GM19438 (cell line): ENCODE measurements around the gene SSB.
"Not testable (repeated sequence)": the region's sequence is repeated elsewhere in the genome, so short reads cannot be mapped to it uniquely, and the experiment has no call there.

Experiments
- ATAC-seq: cut with Tn5 transposase; IDR thresholded peaks from one replicate; pipeline ENCODE4 v1.9.1; 2021; ENCODE audit warnings: low read depth; ENCODE audit not compliant: unreplicated experiment

SSB gene

DNA sequence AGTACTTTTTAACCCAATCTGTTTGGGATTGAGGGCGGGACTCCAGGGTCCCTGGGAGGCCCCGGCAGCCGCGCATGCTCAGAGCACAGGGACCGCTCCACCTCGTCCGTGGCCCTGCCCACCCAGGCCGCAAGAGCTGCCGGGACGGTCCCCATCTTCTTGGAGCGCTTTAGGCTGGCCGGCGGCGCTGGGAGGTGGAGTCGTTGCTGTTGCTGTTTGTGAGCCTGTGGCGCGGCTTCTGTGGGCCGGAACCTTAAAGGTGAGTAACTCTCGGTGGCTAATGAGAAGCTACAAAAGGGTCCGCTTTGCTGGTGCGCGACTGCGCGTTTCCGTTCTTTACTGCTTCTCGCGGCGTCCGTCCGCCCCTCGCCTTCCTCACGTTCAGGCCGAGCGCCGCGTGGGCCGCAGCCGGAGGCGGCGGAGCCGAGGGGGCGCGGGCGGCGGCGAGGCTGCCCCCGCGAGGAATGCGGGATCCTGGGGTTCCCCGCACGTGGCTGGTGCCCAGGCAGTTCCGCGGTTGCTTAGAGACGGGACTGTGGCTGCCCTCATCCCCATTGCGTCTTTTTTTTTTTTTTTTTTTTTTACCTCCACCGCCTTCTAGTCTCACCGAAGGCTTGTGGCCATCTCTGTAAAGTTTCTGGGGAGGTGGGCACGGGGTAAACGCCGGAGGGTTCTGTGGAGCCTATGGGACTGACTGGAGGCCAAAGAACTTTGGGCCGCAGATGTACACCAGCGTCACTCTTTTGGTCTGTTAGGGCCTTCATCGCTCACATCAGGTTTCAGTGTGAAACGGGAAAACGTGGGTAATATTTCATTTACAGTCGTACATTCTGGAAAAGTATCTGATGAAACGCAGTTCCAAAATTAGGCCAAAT, at the start of gene SSB:
Gene SSB, plus strand, starts transcription at position 154 of the 875 bp plus-strand sequence. CDS start 2,090 bp downstream, outside the sequence.
- ATAC-seq: peak; percentile 96

DNA sequence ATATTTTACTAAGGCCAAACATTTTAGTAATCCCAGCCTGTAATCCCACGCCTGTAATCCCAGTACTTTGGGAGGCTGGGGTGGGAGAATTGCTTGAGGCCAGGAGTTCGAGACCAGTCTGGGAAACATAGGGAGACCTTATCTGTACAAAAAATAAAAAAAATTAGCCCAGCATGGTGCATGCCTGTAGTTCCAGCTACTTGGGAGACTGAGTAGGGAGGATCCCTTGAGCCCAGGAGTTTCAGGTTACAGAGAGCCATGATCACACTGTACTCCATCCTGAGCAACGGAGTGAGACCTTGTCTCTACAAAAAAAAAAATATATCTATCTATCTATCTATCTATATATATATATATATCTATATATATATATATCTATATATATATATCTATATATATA, 45.9 kb upstream of the SSB start:
- ATAC-seq: no peak

DNA sequence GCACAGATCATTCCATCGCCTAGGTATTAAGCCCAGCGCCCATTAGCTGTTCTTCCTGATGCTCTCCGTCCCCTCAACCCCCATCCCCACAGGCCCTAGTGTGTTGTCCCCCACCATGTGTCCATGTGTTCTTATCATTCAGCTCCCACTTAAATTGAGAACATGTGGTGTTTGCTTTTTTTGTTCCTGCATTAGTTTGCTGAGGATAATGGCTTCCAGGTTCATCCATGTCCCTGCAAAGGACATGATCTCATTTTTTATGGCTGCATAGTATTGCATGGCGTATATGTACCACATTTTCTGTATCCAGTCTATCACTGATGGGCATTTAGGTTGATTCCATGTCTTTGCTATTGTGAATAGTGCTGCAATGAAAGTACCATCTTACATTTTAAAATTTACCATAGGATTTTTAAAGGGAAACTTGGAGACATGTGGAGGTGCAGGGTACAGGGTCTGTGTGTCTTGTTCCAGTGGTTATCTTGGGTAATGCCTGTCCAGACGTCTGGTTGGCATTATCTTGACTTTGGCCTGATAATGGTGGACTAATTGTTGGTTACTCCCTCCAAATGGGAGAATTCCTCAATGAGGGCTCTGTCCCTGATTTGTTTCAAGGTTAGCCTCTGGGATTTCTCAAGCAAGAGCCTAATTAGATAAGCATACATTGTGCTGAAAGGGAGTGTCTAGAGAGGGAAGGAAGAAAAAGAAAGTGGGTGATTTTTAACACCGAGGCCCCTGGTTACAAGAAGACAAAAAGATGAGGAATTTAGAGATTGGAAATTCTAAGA, 43.4 kb upstream of the SSB start:
- no peak for ATAC-seq

DNA sequence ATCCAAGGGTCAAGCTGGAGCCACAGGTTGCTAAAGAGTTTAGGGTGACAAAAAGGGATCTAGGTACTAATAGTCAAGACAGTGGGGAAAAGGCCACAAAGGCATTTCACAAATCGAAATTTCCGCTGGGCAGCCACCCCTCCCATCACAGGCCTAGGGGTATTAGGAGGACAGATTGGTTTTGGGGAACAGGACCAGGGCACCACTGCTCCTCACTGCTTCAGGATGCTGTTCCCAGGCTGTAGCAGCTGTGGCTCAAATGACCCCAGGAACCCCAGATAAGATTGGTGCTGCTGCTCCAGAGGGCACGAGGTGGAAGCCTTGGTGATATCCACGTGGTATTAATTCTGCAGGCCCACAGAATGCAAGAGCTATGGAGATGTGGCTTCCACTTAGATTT, 42.3 kb upstream of the SSB start:
- no peak for ATAC-seq

DNA sequence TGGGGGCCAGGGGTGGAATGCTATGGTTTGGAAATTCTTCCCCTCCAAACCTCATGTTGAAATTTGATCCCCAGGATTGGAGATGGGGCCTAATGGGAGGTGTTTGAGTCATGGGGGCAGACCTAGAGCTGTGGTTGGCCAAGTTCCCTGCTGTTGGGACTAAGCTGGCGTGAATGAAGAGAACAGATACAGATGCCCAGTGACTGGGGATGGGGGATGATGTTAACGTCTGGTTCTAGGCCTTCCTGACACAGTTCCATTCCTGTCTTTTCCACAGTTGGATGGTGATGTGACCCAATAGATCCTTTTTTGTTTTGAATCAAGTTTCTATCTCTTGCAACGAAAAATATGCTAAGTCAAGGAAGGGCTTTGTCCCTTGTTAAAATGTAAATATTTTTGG, 41.3 kb upstream of the SSB start:
- no peak for ATAC-seq

DNA sequence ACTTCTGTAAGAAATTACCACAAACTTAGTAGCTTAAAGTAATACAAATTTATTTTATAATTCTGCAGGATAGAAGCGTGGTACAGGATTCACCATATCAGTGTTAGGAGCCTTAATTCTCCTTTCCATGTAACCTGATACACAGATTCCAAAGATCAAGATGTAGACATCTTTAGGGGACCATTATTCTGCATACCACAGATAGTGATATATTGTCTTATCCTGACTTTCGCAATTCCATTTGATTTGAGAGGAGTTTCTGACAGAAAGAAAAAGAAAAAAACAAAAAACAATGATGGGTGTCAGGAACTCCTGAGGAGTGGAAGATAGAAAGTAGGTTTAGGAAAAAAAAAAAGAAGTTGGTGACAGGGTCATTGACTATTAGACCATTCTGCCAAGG, 40.9 kb upstream of the SSB start:
- no peak for ATAC-seq

DNA sequence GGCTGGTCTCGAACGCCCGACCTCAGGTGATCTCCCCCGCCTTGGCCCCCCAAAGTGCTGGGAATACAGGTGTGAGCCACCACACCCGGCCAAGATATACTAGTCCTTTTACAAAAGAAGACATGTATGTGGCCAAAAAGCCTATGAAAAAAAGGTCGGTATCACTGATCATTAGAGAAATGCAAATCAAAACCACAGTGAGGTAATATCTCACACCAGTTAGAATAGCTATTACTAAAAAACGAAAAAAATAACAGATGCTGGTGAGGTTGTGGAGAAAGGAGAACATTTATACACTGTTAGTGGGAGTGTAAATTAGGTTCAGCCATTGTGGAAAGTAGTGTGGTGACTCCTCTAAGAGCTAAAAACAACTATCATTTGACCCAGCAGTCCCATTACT, 38.7 kb upstream of the SSB start:
- ATAC-seq: no peak

DNA sequence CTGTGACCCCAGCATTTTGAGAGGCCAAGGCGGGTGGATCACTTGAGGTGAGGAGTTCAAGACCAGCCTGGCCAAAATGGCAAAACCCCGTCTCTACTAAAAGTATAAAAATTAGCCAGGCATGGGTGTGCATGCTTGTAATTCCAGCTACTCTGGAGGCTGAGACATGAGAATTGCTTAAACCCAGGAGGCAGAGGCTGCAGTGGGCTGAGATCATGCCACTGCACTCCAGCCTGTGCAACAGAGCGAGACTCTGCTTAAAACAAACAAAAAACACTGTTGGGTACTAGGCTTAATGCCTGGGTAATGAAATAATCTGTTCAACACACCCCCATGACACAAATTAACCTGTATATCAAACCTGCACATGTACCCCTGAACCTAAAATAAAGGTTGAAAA, 37.9 kb upstream of the SSB start:
- ATAC-seq: not testable (repeated sequence)

DNA sequence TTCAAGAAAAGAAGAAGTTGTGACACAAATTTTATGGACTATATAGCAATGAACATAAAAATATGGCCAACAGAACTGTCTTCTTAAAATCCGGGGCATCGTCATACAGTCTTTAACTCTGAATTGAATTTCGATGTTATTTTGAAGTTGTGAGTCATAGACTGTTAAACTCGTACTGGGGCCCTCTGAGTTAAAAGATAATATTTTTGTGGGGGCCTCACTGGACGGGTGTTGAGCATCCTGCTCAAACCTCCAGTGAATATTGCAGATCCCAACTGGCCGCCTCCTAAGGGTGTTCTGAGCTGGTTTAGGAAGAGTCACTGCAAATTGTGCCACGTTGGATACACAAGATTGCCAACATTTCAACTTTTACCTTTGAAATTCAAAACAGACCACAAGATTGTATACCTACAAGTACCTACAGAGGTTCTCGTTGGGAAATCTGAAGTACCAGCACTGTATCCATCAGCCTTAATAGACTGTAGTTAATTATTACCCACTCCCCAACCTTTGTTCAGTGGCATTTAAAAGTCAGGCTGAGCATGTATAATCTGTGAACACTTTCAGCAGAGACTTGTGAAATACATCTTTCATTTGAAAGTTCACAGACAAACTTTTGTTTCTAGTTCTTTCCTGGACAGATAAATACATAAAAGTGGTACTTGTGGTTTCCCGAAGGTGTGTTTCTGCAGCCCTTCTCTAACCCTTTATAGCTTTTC, 37.3 kb upstream of the SSB start:
- no peak for ATAC-seq

DNA sequence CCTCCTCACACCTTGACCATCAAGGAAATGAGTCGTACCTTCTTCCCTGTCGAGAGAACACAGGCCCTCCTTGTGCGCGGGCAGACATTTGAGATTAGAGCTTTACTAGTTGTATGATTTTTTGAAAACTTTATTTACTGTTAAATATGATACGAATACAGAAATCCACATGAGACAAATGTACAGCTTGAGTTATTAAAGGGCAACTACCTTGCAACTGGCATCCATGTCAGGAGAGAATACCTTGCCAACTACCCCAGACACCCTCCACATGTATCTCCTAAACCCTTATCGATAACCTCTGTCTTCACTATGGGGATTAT, 36.7 kb upstream of the SSB start:
- no peak for ATAC-seq

DNA sequence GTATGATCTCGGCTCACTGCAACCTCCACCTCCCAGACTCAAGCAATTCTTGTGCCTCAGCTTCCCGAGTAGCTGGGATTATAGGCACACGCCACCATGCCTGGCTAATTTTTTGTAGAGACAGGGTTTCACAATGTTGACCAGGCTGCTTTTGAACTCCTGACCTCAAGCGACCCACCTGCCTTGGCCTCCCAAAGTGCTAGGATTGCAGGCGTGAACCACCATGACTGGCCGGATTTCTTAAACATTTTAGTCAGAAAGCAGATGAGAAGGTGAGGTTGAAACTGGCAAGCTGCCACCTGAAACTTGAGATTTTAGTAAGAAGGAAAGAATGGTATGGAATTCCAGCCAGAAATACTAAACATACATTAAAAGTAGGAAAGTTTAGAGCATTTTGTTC, 33.1 kb upstream of the SSB start:
- ATAC-seq: no peak

DNA sequence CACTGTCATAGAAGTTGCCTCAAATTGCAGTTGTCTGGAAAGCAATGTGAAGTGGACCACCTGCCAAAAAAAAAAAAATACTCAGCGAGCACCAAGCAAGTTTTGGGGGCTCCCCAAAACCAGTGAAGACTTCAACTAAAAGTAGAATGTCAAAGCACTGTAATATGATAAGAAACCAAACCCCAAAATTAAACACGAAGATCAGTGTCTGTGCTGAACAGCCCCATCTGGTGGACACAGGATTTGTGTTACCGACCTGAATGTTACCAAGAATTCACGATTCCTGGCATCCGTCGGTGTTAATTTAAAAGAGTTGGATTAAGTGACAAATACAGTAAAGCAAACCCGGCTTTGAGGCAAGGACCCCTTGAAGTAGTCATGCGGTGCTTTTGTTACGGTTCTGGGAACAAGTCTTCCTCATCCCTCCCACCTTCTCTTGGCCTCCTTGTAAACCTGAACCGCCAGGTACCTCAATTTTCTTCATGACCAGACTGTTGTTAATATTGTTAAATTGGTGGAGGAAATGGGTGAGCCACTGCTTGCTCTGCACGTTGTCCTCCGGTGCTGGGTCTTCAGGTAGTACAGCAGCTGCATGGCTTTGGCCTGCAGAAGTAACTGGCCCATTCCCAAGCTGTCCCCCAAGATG, 31.3 kb upstream of the SSB start:
- no peak for ATAC-seq

DNA sequence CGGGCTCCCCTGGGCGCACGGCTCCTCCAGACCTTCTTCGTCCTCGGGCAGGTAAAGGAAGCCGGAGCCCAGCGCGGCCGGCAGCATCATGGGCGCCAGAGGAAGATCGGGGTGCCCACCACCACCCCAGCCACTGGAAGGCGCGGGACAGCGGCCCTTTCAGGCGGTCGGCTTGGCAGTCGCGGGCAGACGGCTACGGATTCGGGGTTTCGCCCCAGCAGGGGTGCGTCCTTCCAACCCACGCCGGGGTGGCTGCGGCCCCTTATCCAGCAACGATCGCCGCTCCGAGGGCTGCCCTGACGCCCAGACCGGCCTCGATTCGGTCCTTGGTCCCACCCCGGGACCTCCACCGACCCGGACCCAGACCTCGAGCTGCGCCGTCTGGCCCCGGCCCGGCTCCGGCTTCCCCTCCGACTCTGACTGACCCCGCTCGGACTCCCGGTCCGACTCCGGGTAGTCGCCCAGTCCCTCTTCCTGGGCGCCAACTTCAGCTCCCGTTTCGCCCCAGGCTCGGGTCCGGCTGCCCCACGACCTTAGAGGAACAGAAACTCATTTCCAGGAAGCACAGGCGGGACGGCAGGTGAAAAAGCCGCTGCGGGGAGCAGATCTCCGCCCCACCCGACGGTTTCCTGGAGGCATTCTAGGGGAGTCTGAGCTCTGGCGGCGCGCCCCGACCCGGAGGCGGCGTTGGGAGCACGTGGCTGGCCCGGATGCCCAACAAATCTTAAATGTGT, 30.2 kb upstream of the SSB start:
- no peak for ATAC-seq

DNA sequence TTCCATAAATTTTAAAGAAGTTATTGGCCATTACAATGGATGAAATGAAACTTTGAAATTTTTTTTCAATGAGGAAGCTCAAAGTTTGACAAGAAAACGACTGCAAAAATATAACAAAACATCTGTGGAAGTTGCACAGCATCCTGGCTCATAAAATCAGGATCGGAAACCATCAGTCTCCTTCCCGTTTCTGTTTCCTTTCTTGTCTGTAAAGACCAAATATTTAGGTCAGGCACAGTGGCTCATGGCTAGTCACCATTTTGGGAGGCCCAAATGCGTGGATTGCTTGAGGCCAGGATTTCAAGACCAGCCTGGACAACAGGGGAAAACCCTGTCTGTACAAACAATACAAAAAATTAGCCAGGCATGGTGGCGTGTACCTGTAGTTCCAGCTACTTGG, 27.6 kb upstream of the SSB start:
- no peak for ATAC-seq

DNA sequence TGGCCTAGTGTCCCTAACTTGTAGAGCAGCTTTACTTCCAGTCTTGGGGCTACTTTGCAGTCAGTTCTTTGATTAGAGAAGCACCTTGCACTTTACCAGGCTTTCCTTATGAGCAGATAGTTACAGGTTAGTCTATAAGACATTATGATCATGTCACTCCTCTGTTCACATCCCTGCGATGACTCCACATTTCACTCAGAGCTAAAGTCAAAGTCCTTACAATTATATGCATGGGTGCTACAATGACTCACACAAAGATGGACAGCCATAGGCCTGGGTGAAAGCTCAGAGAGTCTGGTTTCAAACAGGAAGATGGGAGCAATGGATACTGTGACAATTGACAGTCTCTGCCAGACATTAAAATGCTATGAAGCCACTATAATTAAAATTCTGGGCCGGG, 27.1 kb upstream of the SSB start:
- no peak for ATAC-seq

DNA sequence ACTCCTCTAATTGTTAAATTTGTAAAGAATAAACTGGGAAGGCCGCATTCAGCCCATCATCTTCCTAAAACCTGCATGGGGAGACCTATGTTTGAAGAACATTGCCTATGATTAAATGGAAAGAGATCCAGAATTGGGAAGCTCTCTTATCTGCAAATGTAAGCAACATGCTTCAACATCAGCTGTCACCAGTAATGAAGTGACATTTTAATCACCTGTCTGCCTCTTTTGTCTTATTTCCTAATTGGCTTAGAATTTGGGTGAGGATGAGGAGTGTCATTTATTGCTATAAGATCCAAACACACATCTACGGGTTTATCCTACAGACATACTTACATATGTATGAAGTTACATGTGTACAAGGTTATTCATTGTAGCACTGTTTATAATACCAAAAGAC, 26.0 kb upstream of the SSB start:
- ATAC-seq: no peak

DNA sequence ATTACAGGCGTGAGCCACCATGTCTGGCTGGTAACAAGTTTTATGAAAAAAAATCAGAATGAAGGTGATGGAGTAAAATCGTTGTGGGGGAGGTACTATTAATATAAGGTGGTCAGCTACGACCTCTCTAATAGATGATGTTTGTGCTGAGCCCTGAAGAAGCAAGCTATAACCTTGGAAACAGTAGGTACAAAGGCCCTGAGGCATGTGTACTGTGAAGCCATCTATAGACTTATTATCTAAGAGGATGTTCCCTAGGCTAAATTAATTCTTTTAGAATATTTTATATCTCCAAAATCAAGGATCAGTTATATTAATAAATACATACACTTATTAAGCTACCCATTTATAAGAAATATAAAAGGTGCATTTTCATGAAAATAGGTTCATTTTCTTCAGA, 23.3 kb upstream of the SSB start:
- ATAC-seq: no peak

DNA sequence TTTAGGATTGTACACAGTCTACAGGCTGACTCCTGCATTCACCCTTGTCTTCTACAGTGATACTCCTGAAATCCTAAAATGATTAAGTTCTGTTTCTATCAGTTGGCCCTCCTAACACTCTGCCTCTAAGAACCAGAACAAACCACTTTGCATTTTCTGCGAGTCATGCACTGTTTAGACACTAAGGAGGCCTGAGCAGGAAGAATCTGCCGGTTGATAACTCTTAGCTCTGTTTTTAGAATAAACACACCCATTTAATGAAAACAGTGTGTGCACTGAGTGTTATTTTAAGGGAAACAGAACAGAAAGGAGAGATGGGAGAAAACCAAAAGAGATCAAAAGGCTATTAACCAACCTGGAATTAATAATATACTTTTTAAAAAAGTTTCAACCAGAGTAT, 22.9 kb upstream of the SSB start:
- no peak for ATAC-seq

DNA sequence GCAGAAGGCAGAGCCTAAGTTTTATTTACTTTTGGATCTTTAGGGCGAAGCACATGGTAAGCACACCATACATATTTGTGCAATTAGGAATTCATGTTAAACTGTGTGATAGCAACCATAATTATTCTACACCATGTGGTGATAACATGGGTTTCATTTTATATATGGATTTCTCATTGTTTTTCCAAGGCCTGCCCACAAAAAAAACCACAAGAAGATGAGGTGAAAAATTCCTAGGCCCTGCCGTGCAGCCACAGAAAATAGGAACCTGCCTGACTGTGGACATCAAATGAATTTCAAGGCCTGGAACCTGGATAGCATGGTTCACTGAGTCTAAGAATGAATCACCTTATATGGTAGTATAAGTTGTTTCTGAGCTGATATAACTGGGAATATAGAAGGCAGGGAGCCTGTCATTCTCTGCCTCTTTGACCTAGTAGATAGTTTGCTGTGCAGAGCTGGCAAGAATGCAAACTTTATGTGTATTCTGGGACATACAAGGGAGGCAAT, 22.4 kb upstream of the SSB start:
- no peak for ATAC-seq

DNA sequence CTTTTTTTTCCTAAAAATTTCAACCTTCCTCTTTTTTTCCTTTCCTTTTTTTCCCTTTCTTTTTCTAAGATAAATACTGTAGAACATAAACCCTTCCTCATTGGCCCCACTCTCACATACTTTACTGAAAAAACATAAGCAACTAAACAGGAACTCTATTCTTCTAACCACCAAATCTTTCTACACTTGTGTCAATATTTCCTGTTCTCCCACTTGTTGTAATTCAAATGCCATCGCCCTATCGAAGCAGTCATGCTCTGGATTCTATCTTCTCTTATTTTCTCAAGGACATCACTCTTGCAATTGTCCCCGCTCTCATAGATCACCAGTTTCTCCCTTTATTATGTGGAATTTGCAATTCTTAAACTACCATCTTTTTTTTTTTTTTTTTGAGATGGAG, 20.2 kb upstream of the SSB start:
- no peak for ATAC-seq
